Urothelium cell line (cell line): ENCODE results near the gene FRS2.

ENCODE experiments used
- DNase-seq: peaks from one replicate; pipeline ENCODE4 v3.0.0; 2011; ENCODE audit warnings: low spot score, mixed read lengths
- FAIRE-seq: peaks from 2 replicates; lab custom pipeline; 2011; peaks lifted over from hg19 to GRCh38; lab: Jason Lieb, UNC

FRS2 gene

DNA sequence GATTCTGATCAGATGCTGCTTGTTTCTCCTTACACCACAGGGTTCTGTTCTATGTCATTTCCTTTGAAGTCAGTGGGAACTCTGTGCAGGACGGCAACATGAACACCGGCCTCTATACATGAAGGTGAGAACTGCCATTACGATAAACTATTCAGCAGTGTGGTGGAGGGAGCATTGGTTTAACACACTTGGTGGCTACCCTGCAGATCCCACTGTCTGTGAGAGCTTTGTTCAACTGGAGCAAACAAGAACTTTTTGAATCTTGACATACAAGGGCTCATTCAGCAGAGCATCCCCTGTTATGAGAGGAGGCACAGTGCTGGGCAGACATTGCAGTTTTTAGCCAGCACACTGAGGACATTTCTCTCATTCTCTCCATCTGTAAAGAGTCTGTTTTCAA, 10.7 kb upstream of the FRS2 start:
- no peak for FAIRE-seq

GRCh38 chr12:69464428-69464827, 5.8 kb upstream of the FRS2 start:
- DNase-seq (no peak), FAIRE-seq (no peak)

More for the DNA sequence above, 10.7 kb upstream of the FRS2 start:
- no peak for DNase-seq

DNA sequence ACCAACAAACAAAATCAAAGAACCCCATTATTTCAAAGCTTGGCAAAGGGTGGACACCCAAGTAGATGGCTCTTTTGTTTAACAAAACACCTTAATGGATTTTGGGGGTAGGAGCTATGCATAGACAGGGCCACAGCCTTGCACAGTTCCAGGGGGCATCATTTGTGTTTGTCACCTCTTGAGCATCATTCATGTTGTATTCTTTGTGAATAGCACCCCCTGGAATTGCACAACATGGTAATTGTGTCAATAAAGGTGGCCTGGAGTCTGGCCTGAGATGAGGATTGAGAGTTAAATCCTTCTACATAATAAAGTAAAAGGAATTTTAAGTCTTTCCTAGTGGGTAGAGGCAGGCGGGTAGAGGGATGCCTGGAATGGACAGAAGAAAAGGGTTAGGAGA, 3.3 kb upstream of the FRS2 start:
- FAIRE-seq (no peak), DNase-seq (no peak)

DNA sequence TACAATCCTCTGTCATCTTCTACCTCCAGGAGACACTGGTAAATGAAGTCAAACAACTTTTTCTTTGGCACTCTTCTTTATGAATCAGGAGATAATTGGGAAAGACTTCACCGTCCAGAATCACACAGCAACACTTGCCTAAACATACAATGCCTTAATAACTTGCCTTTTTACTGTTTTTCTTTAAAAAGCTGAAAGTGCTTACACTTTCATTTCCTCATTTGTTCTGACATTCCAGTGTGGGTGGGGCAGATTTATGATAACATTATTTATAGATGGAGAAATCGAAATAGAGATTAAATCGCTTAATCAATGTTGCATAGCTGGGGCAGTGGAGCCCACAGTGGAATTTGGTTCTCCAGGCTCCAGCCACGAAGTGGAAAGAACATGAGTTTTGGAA, 2.8 kb upstream of the FRS2 start:
- FAIRE-seq (no peak), DNase-seq (no peak)

- FAIRE-seq (no peak), DNase-seq (no peak)
These were observed 1.8 kb upstream of the FRS2 start for GRCh38 chr12:69468237-69469026.

DNA sequence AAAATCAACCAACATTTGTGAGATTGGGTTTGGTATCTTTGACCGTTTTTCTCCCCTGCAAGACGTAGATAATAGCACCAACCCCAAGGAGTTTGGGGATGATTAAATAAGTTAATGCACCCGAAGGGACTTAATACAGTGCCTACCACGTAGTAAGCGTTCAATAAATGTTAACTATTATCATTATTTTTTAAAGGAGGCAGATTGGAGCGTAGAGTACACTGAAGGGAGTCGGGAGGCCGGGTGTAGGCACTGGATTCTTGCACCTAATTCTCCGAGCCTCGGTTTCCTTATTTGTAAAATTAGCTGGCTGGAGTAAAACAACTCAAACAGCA, 367 bp upstream of the FRS2 start:
- DNase-seq (no peak), FAIRE-seq (no peak)

DNA sequence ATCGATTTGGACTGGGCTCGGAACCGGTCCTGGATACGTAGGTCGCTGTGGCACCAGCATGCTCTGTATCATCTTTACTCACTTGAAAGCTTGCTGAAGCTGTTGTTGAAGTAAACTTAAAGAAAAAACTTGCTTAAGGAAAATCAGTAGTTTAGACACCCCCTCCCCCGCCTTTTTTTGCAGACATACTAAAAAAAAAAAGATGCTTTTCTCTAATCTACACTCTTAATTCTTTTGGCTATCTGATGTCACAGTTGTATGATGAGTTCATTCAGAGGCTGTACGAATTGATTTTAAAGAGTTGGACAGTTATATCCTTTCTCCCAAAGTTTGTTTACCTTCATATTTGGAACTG, 865 bp downstream of the FRS2 start:
- DNase-seq, result no peak
- FAIRE-seq, result no peak

DNA sequence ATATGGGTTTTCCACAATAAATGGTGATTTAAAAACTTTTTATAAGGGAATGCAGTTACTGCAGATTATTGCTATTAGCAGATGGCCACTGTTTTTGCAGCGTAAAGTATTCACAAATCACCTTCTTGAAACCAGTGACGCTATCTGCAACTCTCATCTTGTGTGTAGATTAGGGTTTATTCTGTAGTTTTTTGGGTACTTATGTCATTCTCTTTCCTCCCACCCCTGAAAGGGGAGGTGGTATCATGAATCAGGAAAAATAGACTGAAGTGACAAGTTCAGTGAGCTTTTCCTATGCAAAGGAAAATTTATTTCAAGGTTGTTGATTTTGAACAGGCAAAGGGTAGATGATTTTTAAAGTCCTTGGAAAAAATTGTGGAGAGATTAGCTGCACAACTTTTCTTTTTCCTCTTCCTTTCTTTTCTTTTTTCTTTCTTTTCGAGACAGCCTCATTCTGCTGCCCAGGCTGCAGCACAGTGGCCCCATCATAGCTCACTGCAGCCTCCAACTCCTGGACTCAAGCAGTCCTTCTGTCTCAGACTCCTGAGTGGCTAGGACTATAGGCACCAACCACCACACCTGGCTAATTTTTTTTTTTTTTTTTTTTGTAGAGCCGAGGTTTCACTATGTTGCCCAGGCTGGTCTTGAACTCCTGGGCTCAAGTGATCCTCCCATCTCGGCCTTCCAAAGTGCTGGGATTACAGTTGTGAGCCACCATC, 1.6 kb downstream of the FRS2 start:
- DNase-seq (no peak), FAIRE-seq (no peak)

DNA sequence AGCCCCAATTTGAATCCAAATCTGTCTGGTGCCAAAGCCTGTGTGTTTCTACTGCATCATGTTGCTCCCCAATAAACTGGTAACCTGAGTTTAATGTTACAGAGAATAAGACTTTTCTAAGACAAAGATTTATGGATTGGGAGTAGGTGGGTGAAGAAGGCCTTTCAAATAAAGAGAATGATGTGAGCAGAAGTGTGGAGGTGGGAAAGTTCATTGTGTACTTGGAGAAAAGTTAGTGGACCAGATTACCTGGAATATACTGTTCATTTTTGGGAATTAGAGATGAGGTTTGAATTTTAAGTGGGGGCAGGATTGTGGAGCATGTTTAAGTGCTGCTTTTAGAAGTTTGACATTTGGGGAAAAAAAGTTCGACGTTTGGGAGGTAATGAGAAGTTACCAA, 3.1 kb downstream of the FRS2 start:
- FAIRE-seq (no peak), DNase-seq (no peak)

GRCh38 chr12:69474456-69474855, 4.3 kb downstream of the FRS2 start:
- FAIRE-seq (no peak), DNase-seq (no peak)

DNA sequence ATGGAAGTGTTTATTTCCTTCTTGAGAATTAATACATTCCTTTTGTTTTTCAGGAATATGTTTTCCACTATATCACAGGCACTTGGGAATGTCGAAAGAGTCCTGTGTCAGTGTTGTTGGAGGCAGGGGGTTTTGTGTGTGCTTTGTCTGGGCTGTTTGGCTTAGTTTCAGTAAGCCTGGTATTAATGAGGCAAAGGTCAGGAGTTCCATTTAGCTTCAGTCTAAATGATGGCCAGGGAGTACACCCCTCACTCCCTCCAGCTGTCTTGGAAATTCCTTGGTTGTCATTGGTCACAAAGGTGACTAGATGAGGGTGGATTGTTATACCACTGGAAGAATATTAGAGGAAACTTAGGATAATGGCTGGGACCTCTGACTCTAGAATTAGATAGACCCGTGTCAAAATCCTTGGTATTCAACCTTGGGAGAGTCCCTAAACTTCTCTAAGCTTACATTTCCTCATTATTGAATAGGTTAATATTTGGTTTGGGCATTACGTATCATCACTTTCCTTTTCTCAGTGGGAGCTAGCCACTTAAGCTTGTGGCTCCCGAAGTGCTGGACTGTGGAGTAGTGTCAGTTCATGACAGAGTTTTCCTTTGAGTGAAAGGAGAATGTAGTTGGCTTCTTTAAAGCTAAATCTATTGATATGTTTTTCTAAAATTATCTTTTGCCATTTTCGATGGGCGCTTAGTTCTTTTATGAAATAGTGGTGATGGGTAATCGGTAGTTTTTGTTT, 5.2 kb downstream of the FRS2 start:
- DNase-seq (no peak), FAIRE-seq (no peak)

- FAIRE-seq, result no peak
- no peak for DNase-seq
These were observed 6.3 kb downstream of the FRS2 start for GRCh38 chr12:69476276-69477017.

- no peak for DNase-seq
- FAIRE-seq, result no peak
These were observed 9.5 kb downstream of the FRS2 start for GRCh38 chr12:69479675-69480074.

DNA sequence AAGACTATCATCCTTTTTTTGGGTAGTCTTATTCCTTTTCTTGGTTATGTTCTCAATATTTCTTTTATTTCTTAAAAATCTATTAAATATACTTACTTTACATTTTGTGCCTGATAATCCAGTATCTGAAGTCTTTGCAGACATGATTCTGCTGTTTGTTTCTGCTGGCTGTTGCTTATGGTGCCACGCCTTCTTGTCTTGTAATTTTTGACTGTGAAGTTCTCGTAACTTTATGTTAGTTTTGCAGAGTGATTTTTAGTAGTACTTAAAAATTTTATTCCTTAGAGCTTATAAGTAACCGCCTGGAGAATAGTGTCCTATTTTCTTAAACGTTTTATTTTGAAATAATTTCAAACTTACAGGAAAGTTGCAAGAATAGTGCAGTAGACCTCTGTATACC, 10.5 kb downstream of the FRS2 start:
- FAIRE-seq, result no peak
- no peak for DNase-seq

GRCh38 chr12:69481133-69481532, 10.9 kb downstream of the FRS2 start:
- FAIRE-seq, result no peak

GRCh38 chr12:69483700-69484099, 13.5 kb downstream of the FRS2 start:
- FAIRE-seq (no peak), DNase-seq (no peak)

More at GRCh38 chr12:69481133-69481532, 10.9 kb downstream of the FRS2 start:
- no peak for DNase-seq

- DNase-seq (no peak), FAIRE-seq (no peak)
These were observed 14.2 kb downstream of the FRS2 start for GRCh38 chr12:69484428-69484827.

GRCh38 chr12:69490920-69491643, 20.9 kb downstream of the FRS2 start:
- FAIRE-seq (no peak), DNase-seq (no peak)

- FAIRE-seq (no peak), DNase-seq (no peak)
These were observed 22.6 kb downstream of the FRS2 start for GRCh38 chr12:69492739-69493138.

DNA sequence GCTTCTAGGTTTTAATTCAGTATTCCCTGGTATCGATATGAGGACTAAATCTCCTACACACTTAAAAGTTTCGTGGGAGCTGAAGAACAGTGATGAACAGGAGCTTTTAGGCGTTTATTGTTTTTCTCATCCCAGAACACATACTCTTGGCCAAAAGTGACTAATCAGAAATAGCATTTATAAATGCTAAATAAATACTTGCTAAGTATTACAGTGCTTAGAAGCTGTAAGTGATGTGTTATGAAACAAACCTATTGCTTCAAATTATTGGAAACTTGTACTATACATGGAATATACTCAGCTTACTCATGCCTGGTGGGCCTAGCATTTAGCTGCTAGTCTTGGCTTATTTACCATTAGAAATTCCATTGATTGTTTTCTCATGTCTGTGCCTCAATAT, 24.9 kb downstream of the FRS2 start:
- no peak for FAIRE-seq
- no peak for DNase-seq
